Trophoblast cell (in vitro differentiated cells and primary cell): ENCODE results near the gene MAU2.

ENCODE experiments used
- DNase-seq, 2 donors: peaks; one replicate each; pipeline ENCODE4 v3.0.0-alpha.2; 2016
- H2AFZ ChIP-seq: 2 replicates; pipeline ENCODE4 v1.6.1; 2013; ENCODE audit warnings: low read length, moderate library complexity, mild to moderate bottlenecking; ENCODE audit not compliant: insufficient read depth, poor library complexity
- H2AK5ac ChIP-seq: 2 replicates; pipeline ENCODE4 v1.6.1; 2013; ENCODE audit warnings: mild to moderate bottlenecking, low read length
- H2BK120ac ChIP-seq: 2 replicates; pipeline ENCODE4 v1.6.1; 2013; ENCODE audit warnings: low read length, mild to moderate bottlenecking, moderate library complexity; ENCODE audit not compliant: insufficient read depth, poor library complexity
- H2BK12ac ChIP-seq: 2 replicates; pipeline ENCODE4 v1.6.1; 2013; ENCODE audit warnings: mild to moderate bottlenecking, low read length, moderate library complexity
- H2BK5ac ChIP-seq: 2 replicates; pipeline ENCODE4 v1.6.1; 2013; ENCODE audit warnings: low read length, low read depth, moderate library complexity, mild to moderate bottlenecking; ENCODE audit not compliant: poor library complexity
- H3K14ac ChIP-seq: 2 replicates; pipeline ENCODE4 v1.6.1; 2013; ENCODE audit warnings: mild to moderate bottlenecking, low read length
- H3K18ac ChIP-seq: 2 replicates; pipeline ENCODE4 v1.6.1; 2013; ENCODE audit warnings: mild to moderate bottlenecking, low read length
- H3K23ac ChIP-seq: 2 replicates; pipeline ENCODE4 v1.6.1; 2013; ENCODE audit warnings: low read length
- H3K27ac ChIP-seq: 2 replicates; pipeline ENCODE4 v1.5.1; 2013; ENCODE audit warnings: low read depth, mild to moderate bottlenecking, inconsistent platforms, low read length, moderate library complexity
- H3K27me3 ChIP-seq: 2 replicates; pipeline ENCODE4 v1.6.1; 2013; ENCODE audit warnings: inconsistent platforms, mild to moderate bottlenecking, low read length, moderate library complexity; ENCODE audit not compliant: insufficient read depth
- H3K36me3 ChIP-seq, 2 experiments: 1 replicate in 1 of 2; 2 replicates in 1 of 2; pipeline ENCODE4 v1.6.1; 2013; ENCODE audit warnings: low read length in 2 of 2, mild to moderate bottlenecking in 2 of 2, moderate library complexity in 1 of 2; ENCODE audit not compliant: insufficient read depth in 2 of 2, control insufficient read depth in 1 of 2
- H3K4ac ChIP-seq: 2 replicates; pipeline ENCODE4 v1.6.1; 2013; ENCODE audit warnings: low read depth, mild to moderate bottlenecking, low read length, moderate library complexity
- H3K4me1 ChIP-seq, 2 experiments: 1 replicate in 1 of 2; 2 replicates in 1 of 2; pipeline ENCODE4 v1.6.1; 2013; ENCODE audit warnings: low read length in 2 of 2, mild to moderate bottlenecking in 2 of 2, moderate library complexity in 1 of 2; ENCODE audit not compliant: insufficient read depth in 2 of 2, control insufficient read depth in 1 of 2
- H3K4me2 ChIP-seq: 2 replicates; pipeline ENCODE4 v1.6.1; 2013; ENCODE audit warnings: inconsistent platforms, mild to moderate bottlenecking, low read length, moderate library complexity
- H3K4me3 ChIP-seq: 2 replicates; pipeline ENCODE4 v1.5.1; 2013; ENCODE audit warnings: mild to moderate bottlenecking, low read depth, low read length, inconsistent platforms
- H3K79me1 ChIP-seq: one replicate; pipeline ENCODE4 v1.6.1; 2013; ENCODE audit warnings: low read length
- H3K79me2 ChIP-seq: 2 replicates; pipeline ENCODE4 v1.6.1; 2013; ENCODE audit warnings: low read length, mild to moderate bottlenecking; ENCODE audit not compliant: control insufficient read depth, insufficient read depth, poor library complexity
- H3K9ac ChIP-seq: 2 replicates; pipeline ENCODE4 v1.6.1; 2013; ENCODE audit warnings: mild to moderate bottlenecking, low read length
- H3K9me3 ChIP-seq: 2 replicates; pipeline ENCODE4 v1.6.1; 2013; ENCODE audit warnings: low read depth, mild to moderate bottlenecking, control low read depth, inconsistent platforms, low read length; ENCODE audit not compliant: insufficient read depth
- H4K12ac ChIP-seq: 2 replicates; pipeline ENCODE4 v1.6.1; 2013; ENCODE audit warnings: low read depth, mild to moderate bottlenecking, low read length, moderate library complexity
- H4K8ac ChIP-seq: 2 replicates; pipeline ENCODE4 v1.6.1; 2013; ENCODE audit warnings: low read depth, mild to moderate bottlenecking, low read length, moderate library complexity
- H4K91ac ChIP-seq: one replicate; pipeline ENCODE4 v1.6.1; 2013; ENCODE audit warnings: low read depth, mild to moderate bottlenecking, low read length, moderate library complexity
- WGBS: extraction: QIAGEN DNeasy Blood & Tissue Kit; methylation state at CpG from one replicate; pipeline ENCODE4 v1.1.7; 2013; ENCODE audit warnings: missing lambda C conversion rate; ENCODE audit not compliant: insufficient read length, insufficient coverage; ENCODE audit errors: extremely low coverage; 5-methylcytosine and 5-hydroxymethylcytosine counted together

Gene MAU2

DNA sequence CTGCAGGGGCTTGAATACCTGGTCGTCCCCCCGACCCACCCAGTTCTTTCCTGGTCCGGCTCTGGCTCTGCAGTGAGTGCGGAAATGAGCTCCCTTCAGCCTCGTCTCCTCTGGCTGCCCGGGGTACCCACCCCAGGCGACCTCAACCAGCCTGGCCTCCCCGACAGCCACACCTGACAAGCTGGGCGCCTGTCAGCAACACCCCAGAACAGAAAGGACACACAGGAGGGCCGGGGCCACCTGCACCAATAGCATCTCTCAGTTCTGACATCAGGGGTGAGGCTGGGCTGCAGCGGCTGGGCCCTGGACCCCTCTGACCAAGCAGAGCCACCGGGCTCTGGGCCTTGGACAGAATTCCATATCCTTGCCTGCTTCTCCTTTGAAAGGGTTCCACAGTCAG, 20.0 kb upstream of the MAU2 start:
- H3K36me3 ChIP-seq = peaks cover 68 to 77% of the 10 kb centered on the region in 2 experiments
- H3K4ac ChIP-seq = no peak overlapping the region
- no peak overlapping the region for H4K91ac ChIP-seq
- no peaks in the 10 kb centered on the region for H3K79me2 ChIP-seq
- no peak overlapping the region for H2BK12ac ChIP-seq
- H3K27ac ChIP-seq = no peak overlapping the region
- no peaks in the 10 kb centered on the region for H3K27me3 ChIP-seq
- no peak overlapping the region for H2BK5ac ChIP-seq
- H2AFZ ChIP-seq = no peak overlapping the region
- no peak overlapping the region for H3K23ac ChIP-seq
- DNase-seq = no peak
- no peak overlapping the region for H3K14ac ChIP-seq
- no peak overlapping the region for H3K9ac ChIP-seq
- no peaks in the 10 kb centered on the region for H3K9me3 ChIP-seq
- no peak overlapping the region for H2BK120ac ChIP-seq
- H3K4me2 ChIP-seq = no peak overlapping the region
- H4K12ac ChIP-seq = no peak overlapping the region
- H4K8ac ChIP-seq = no peak overlapping the region
- H3K18ac ChIP-seq = no peak overlapping the region
- H3K4me3 ChIP-seq = no peak overlapping the region
- H3K79me1 ChIP-seq = no peaks in the 10 kb centered on the region
- no peaks in the 10 kb centered on the region for H3K4me1 ChIP-seq
- no peak overlapping the region for H2AK5ac ChIP-seq
- WGBS = no CpG with 5 or more reads among the region's 12 CpGs

- H3K4ac ChIP-seq = no peak overlapping the region
Observed at GRCh38 chr19:19303411-19303810, 17.2 kb upstream of the MAU2 start.

DNA sequence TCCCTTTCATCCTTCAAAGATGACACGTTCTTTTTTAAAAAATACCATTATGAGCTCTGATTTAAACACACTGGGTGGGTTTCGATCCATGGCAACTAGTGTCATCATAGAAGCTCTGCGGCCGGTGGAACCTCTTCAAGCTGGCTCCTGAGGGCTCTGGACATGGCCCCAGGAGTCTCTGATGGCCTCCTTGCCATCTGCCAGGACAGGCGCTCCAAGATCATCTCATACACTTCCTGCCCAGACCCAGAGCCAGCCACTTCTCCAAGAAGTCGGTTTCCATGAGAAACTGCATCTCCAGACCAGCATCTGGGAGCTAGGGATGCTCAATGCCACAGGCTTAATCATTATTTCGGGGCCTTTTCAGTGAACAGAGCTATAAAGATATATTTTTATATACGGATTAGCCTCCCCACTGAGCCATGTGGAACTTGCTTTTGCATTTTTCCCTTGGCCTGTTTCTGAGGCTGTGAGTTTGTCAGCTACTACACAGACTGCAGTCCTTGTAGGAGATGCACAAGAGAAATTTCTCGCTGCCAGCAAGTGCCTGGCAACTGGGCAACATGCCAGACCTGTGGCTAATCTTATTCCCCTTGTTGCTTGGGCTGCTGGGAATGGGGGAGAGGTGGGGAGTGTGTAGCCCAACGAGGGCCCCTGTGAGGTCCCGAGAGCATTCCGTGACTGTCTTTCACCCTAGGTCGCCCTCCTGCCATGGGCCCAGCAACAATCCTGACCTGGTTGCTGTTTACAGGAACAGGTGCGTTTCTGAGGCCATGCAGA, 16.3 kb upstream of the MAU2 start:
- WGBS = no CpG with 5 or more reads among the region's 14 CpGs
- H3K27ac ChIP-seq = no peak overlapping the region
- H3K9me3 ChIP-seq = no peaks in the 10 kb centered on the region
- no peak overlapping the region for H3K9ac ChIP-seq
- H3K4me1 ChIP-seq = no peaks in the 10 kb centered on the region
- H3K4ac ChIP-seq = no peak overlapping the region
- no peak overlapping the region for H3K23ac ChIP-seq
- H4K91ac ChIP-seq = no peak overlapping the region
- no peak overlapping the region for H3K18ac ChIP-seq
- H3K4me3 ChIP-seq = no peak overlapping the region
- no peaks in the 10 kb centered on the region for H3K79me2 ChIP-seq
- H2BK5ac ChIP-seq = no peak overlapping the region
- H3K27me3 ChIP-seq = no peaks in the 10 kb centered on the region
- no peak overlapping the region for H2AFZ ChIP-seq
- no peaks in the 10 kb centered on the region for H3K79me1 ChIP-seq
- no peak overlapping the region for H2BK12ac ChIP-seq
- H3K14ac ChIP-seq = no peak overlapping the region
- no peak overlapping the region for H4K8ac ChIP-seq
- no peak overlapping the region for H3K4me2 ChIP-seq
- H3K36me3 ChIP-seq = peaks cover 80 to 85% of the 10 kb centered on the region in 2 experiments
- H2AK5ac ChIP-seq = no peak overlapping the region
- no peak for DNase-seq
- no peak overlapping the region for H2BK120ac ChIP-seq
- no peak overlapping the region for H4K12ac ChIP-seq

More at GRCh38 chr19:19303411-19303810, 17.2 kb upstream of the MAU2 start:
- Histone ChIP-seq H4K12ac (no peak overlapping the region), H3K4me3 (no peak overlapping the region), H3K79me1 (no peaks in the 10 kb centered on the region), H4K8ac (no peak overlapping the region), H3K9me3 (no peaks in the 10 kb centered on the region), H3K4me2 (no peak overlapping the region), H2BK120ac (no peak overlapping the region), H3K9ac (no peak overlapping the region), H2BK12ac (no peak overlapping the region), H2AFZ (no peak overlapping the region), H2BK5ac (no peak overlapping the region), H2AK5ac (no peak overlapping the region), H4K91ac (no peak overlapping the region), H3K18ac (no peak overlapping the region), H3K79me2 (no peaks in the 10 kb centered on the region), H3K23ac (no peak overlapping the region), H3K36me3 (peaks cover 75 to 81% of the 10 kb centered on the region in 2 experiments), H3K27me3 (no peaks in the 10 kb centered on the region), H3K14ac (no peak overlapping the region), H3K27ac (no peak overlapping the region), H3K4me1 (no peaks in the 10 kb centered on the region)
- WGBS = no CpG with 5 or more reads among the region's 14 CpGs
- no peak for DNase-seq

GRCh38 chr19:19305066-19305465, 15.6 kb upstream of the MAU2 start:
- Histone ChIP-seq H3K4me2 (no peak overlapping the region), H3K4me1 (no peaks in the 10 kb centered on the region), H3K4me3 (no peak overlapping the region), H3K23ac (no peak overlapping the region), H3K27me3 (no peaks in the 10 kb centered on the region), H3K9me3 (no peaks in the 10 kb centered on the region), H3K9ac (no peak overlapping the region), H2AFZ (no peak overlapping the region), H2BK5ac (no peak overlapping the region), H3K79me2 (no peaks in the 10 kb centered on the region), H2BK120ac (no peak overlapping the region), H3K14ac (no peak overlapping the region), H3K36me3 (peaks cover 83 to 89% of the 10 kb centered on the region in 2 experiments), H4K12ac (no peak overlapping the region), H3K79me1 (no peaks in the 10 kb centered on the region), H4K8ac (no peak overlapping the region), H3K27ac (no peak overlapping the region), H2BK12ac (no peak overlapping the region), H3K18ac (no peak overlapping the region), H3K4ac (no peak overlapping the region), H2AK5ac (no peak overlapping the region), H4K91ac (no peak overlapping the region)
- no CpG with 5 or more reads among the region's 10 CpGs for WGBS
- DNase-seq = no peak
